K562 (cell line): ENCODE data around the gene CUX1. TPM values are rescaled to one million over a fixed set of nuclear protein-coding genes. Genes with fewer than 3 reads are reported as not detected.

Source experiments
- ATAC-seq: fragments of 200-7000 bp; cut with Tn5 transposase; 3 replicates; pipeline ENCODE4 v1.9.1; 2020; ENCODE audit warnings: moderate library complexity
- BruUV-seq: library from RNA; stranded (reverse); fragments of 400-500 nt; replicated peaks from 2 replicates; lab custom pipeline; 2021; lab: Mats Ljungman, UMichigan
- CTCF ChIA-PET: fragments of 300-600 bp; formaldehyde crosslinking; extraction: SDS; loops from one replicate; lab custom pipeline; 2021; ENCODE audit warnings: low intra/inter-chr PET ratio; lab: Yijun Ruan, JAX
- POLR2A ChIA-PET: fragments of 300-600, 350-650 bp; sonication (Branson Sonifier 250); formaldehyde crosslinking; extraction: SDS; loops from one replicate; lab custom pipeline; 2021; ENCODE audit warnings: antibody characterized with exemption, inconsistent platforms; lab: Yijun Ruan, JAX
- DNase-seq, 4 experiments: peaks; one replicate each; pipeline versions ENCODE4 v3.0.0 to v3.0.0-alpha.2; 2011 to 2018; ENCODE audit warnings: low spot score in 3 of 4, mixed read lengths in 3 of 4; ENCODE audit errors: extremely low read depth in 1 of 4
- FAIRE-seq: peaks from 2 replicates; lab custom pipeline; 2011; peaks lifted over from hg19 to GRCh38; lab: Jason Lieb, UNC
- H2AFZ ChIP-seq: 2 replicates; pipeline ENCODE4 v1.6.0; 2011; ENCODE audit warnings: low read depth, low read length, control low read depth, inconsistent platforms
- H3K27ac ChIP-seq: fragments of 200-600 bp; 3 replicates; pipeline ENCODE4 v1.8.0; 2011; ENCODE audit warnings: low read depth, mild to moderate bottlenecking, control low read depth, inconsistent platforms, low read length, moderate library complexity, mixed read lengths; ENCODE audit errors: extremely low read depth
- H3K27me3 ChIP-seq, 2 experiments: fragments of 300-600 bp in 1 of 2; 2 replicates in 1 of 2; 3 replicates in 1 of 2; pipeline versions ENCODE4 v1.6.0 to v1.8.0; 2011; ENCODE audit warnings: inconsistent platforms in 2 of 2, low read length in 2 of 2, mild to moderate bottlenecking in 1 of 2, mixed read lengths in 1 of 2, moderate library complexity in 1 of 2; ENCODE audit not compliant: control insufficient read depth in 2 of 2, insufficient read depth in 2 of 2
- H3K36me3 ChIP-seq: fragments of 300-600 bp; 3 replicates; pipeline ENCODE4 v1.8.0; 2011; ENCODE audit warnings: mild to moderate bottlenecking, low read length, inconsistent platforms; ENCODE audit not compliant: control insufficient read depth, insufficient read depth
- H3K4me1 ChIP-seq, 2 experiments: fragments of 200-600 bp in 1 of 2; replicated peaks in 1 of 2; 2 replicates in 1 of 2; 3 replicates in 1 of 2; pipeline versions ENCODE4 v1.5.1 to v1.8.0; 2011; ENCODE audit warnings: inconsistent platforms in 2 of 2, low read length in 2 of 2, mild to moderate bottlenecking in 1 of 2, mixed read lengths in 1 of 2, moderate library complexity in 1 of 2; ENCODE audit not compliant: control insufficient read depth in 2 of 2, insufficient read depth in 2 of 2
- H3K4me2 ChIP-seq: 2 replicates; pipeline ENCODE4 v1.6.1; 2011; ENCODE audit warnings: low read length, control low read depth, inconsistent platforms, mixed read lengths; ENCODE audit not compliant: insufficient read depth
- H3K4me3 ChIP-seq: fragments of 200-600 bp; sonication (generic), shearing (Covaris generic); 2 replicates; pipeline ENCODE4 v1.5.1; 2016; ENCODE audit warnings: control low read depth, inconsistent platforms
- H3K79me2 ChIP-seq: fragments of 200-600 bp; 3 replicates; pipeline ENCODE4 v1.8.0; 2011; ENCODE audit warnings: low read length, inconsistent platforms; ENCODE audit not compliant: control insufficient read depth, insufficient read depth
- H3K9ac ChIP-seq, 2 experiments: 2 replicates each; pipeline versions ENCODE4 v1.6.0 to v1.6.1; 2011; ENCODE audit warnings: low read depth in 2 of 2, low read length in 2 of 2, control low read depth in 1 of 2, inconsistent platforms in 1 of 2, mild to moderate bottlenecking in 1 of 2, mixed read lengths in 1 of 2; ENCODE audit not compliant: insufficient read depth in 1 of 2
- H3K9me1 ChIP-seq: one replicate; pipeline ENCODE4 v1.6.0; 2011; ENCODE audit warnings: inconsistent platforms, mild to moderate bottlenecking, low read length, moderate library complexity; ENCODE audit not compliant: control insufficient read depth, insufficient read depth
- H3K9me3 ChIP-seq: replicated peaks from 2 replicates; pipeline ENCODE4 v1.5.1; 2011; ENCODE audit warnings: low read depth, low read length, inconsistent platforms; ENCODE audit not compliant: control insufficient read depth, insufficient read depth
- H4K20me1 ChIP-seq: replicated peaks from 2 replicates; pipeline ENCODE4 v1.6.1; 2011; ENCODE audit warnings: low read length, inconsistent platforms, mixed read lengths; ENCODE audit not compliant: control insufficient read depth, insufficient read depth
- ATF7 ChIP-seq: fragments of 450-650 bp; IDR thresholded peaks from 2 replicates; pipeline ENCODE4 v1.7.1; 2014; ENCODE audit warnings: mild to moderate bottlenecking, moderate library complexity
- C11orf30 ChIP-seq: fragments of 450-650 bp; IDR thresholded peaks from 2 replicates; pipeline ENCODE4 v1.6.1; 2016; ENCODE audit warnings: low read depth, mild to moderate bottlenecking
- CBX3 ChIP-seq, 2 experiments: IDR thresholded peaks; 1 replicate in 1 of 2; 2 replicates in 1 of 2; pipeline ENCODE4 v1.6.1; 2012; ENCODE audit warnings: inconsistent platforms in 2 of 2, low read length in 2 of 2, borderline replicate concordance in 1 of 2, control low read depth in 1 of 2
- ETS2 ChIP-seq: IDR thresholded peaks from 2 replicates; pipeline ENCODE4 v1.6.1; 2016; ENCODE audit warnings: borderline replicate concordance, missing genetic modification characterization, mild to moderate bottlenecking, moderate library complexity, missing compliant biosample characterization; ENCODE audit not compliant: poor library complexity, severe bottlenecking
- HDAC8 ChIP-seq: fragments of 450-650 bp; IDR thresholded peaks from 2 replicates; pipeline ENCODE4 v1.6.1; 2016; ENCODE audit warnings: mild to moderate bottlenecking, missing genetic modification characterization, moderate library complexity, missing compliant biosample characterization
- MAFG ChIP-seq: fragments of 450-650 bp; conservative IDR thresholded peaks from 2 replicates; pipeline ENCODE4 v1.6.1; 2016; ENCODE audit warnings: missing genetic modification characterization, missing compliant biosample characterization
- MIER1 ChIP-seq: fragments of 450-650 bp; IDR thresholded peaks from 2 replicates; pipeline ENCODE4 v1.6.1; 2016; ENCODE audit warnings: antibody characterized with exemption, mild to moderate bottlenecking, low read depth
- NR2F6 ChIP-seq: fragments of 450-650 bp; formaldehyde crosslinking; IDR thresholded peaks from 2 replicates; pipeline ENCODE4 v1.4.0; 2020; ENCODE audit warnings: mild to moderate bottlenecking
- PCBP1 ChIP-seq: fragments of 200-400 bp; formaldehyde crosslinking; IDR thresholded peaks from 2 replicates; pipeline ENCODE4 v1.6.1; 2018; ENCODE audit warnings: mild to moderate bottlenecking, low read depth, low read length; ENCODE audit not compliant: poor library complexity, severe bottlenecking
- PHF21A ChIP-seq: fragments of 450-650 bp; IDR thresholded peaks from 2 replicates; pipeline ENCODE4 v1.6.1; 2017; ENCODE audit warnings: low read depth, borderline replicate concordance
- POU5F1 ChIP-seq: fragments of 150-350 bp; IDR thresholded peaks from 2 replicates; pipeline ENCODE4 v1.6.1; 2014; ENCODE audit warnings: borderline replicate concordance, low read length, low read depth, mild to moderate bottlenecking; ENCODE audit not compliant: partially characterized antibody
- TEAD2 ChIP-seq: fragments of 450-650 bp; IDR thresholded peaks from 2 replicates; pipeline ENCODE4 v1.6.1; 2016; ENCODE audit warnings: missing genetic modification characterization, control low read depth, missing compliant biosample characterization
- XRCC3 ChIP-seq: fragments of 450-650 bp; IDR thresholded peaks from 2 replicates; pipeline ENCODE4 v1.6.1; 2017; ENCODE audit warnings: mild to moderate bottlenecking, moderate library complexity
- YBX1 ChIP-seq: fragments of 450-650 bp; IDR thresholded peaks from 2 replicates; pipeline ENCODE4 v1.7.1; 2016; ENCODE audit warnings: mild to moderate bottlenecking
- ZNF316 ChIP-seq: fragments of 450-650 bp; IDR thresholded peaks from 2 replicates; pipeline ENCODE4 v1.6.1; 2016
- ZNF696 ChIP-seq: fragments of 250-450 bp; sonication (Bioruptor Pico); conservative IDR thresholded peaks from 2 replicates; pipeline ENCODE4 v1.4.0; 2020; ENCODE audit warnings: mild to moderate bottlenecking, moderate library complexity
- WGBS: fragments of 100-300 bp; shearing (Covaris generic); methylation state at CpG from one replicate; pipeline ENCODE4 v1.1.6; 2016; ENCODE audit warnings: low coverage, mixed read lengths; ENCODE audit not compliant: insufficient coverage; ENCODE audit errors: missing lambda C conversion rate; 5-methylcytosine and 5-hydroxymethylcytosine counted together
- in situ Hi-C: fragments of 300-500 bp; cut with MboI; formaldehyde crosslinking; loops from 4 replicates; pipeline ENCODE4 v1.15.0; 2018; ENCODE audit warnings: inconsistent platforms, mixed read lengths
- intact Hi-C: fragments of 100-400 bp; cut with micrococcal nuclease; formaldehyde crosslinking; loops from 2 replicates; pipeline ENCODE4 v1.14.2; 2022
- polyA plus RNA-seq, 8 experiments: library from polyadenylated mRNA; depleted of rRNA in 4 of 8; stranded (reverse) in 5 of 8; unstranded in 3 of 8; fragments of >200 nt; fragmentation: Nextera tagmentation in 2 of 8; fragmentation: Illumina TruSeq in 1 of 8; extraction: Ambion mirVana in 2 of 8; extraction: Trizol in 1 of 8; gene quantifications; 2 replicates each; pipeline versions ENCODE4 v1.2.1 to v1.2.3, GENCODE V29; 2011 to 2014; ENCODE audit warnings: inconsistent platforms in 1 of 8, missing spikeins in 1 of 8
- total RNA-seq, 7 experiments: library from RNA; depleted of rRNA in 6 of 7; stranded (reverse); fragments of >200 nt in 6 of 7; fragmentation: Illumina TruSeq in 2 of 7; extraction: Trizol in 2 of 7; gene quantifications; 2 replicates each; pipeline versions ENCODE4 v1.2.1 to v1.2.3, GENCODE V29; 2011 to 2021; ENCODE audit warnings: low replicate concordance in 1 of 7
- TF ChIP-seq, protein P1 (sequence below): fragments of 250-450 bp; sonication (Bioruptor Pico); IDR thresholded peaks from 2 replicates; pipeline ENCODE4 v1.5.0; 2021

The CUX1 gene
- total and polyA plus RNA-seq, 9 of the 15 experiments (the other 6 are each of a cell fraction or from before 2014, with no cell fraction given): 3.6 to 55.3 (median 25.2) TPM

DNA sequence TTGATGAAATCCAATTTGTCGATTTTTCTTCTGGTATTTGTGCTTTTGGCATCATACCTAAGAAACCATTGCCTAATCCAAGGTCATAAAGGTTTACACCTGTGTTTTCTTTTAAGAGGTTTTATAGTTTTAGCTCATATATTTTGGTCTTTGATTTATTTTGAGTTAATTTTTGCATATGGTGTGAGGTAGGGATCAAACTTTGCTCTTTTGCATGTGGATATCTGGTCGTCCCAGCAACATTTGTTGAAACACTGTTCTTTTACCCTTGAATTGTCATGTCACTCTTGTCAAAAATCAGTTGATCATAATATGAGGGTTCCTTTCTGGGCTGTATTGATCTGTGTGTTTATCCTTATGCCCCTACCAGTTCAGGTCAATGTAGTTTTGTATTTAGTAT lies 236.7 kb downstream of the CUX1 start:
- H3K4me3 ChIP-seq: no peak overlapping the region
- no peaks in the 10 kb centered on the region; a peak in 1 of 5 replicates for H3K4me1 ChIP-seq
- no peaks in the 10 kb centered on the region for H3K9me1 ChIP-seq
- FAIRE-seq (no peak), ATAC-seq (no peak), DNase-seq (no peak)
- peaks cover 4% of the 10 kb centered on the region; the same call in 1 of the 2 replicates for H3K9me3 ChIP-seq
- no peak overlapping the region for H3K27ac ChIP-seq
- H3K36me3 ChIP-seq: no peaks in the 10 kb centered on the region
- TF ChIP-seq CBX3 (IDR thresholded peaks at IDR 0.05; ENCODE audit: borderline replicate concordance in 1 of 2, low read length in 2 of 2) (peak in 1 of 2 experiments; percentile 47; a peak in 1 of 3 replicates), ETS2 (no peak)
- ChIA-PET POLR2A (no interaction called here), CTCF (no interaction called here)
- intact Hi-C loops: no loop called here
- H3K79me2 ChIP-seq: no peaks in the 10 kb centered on the region
- BruUV-seq: no TSS peak
- no peaks in the 10 kb centered on the region for H4K20me1 ChIP-seq
- H2AFZ ChIP-seq: no peak overlapping the region
- no peaks in the 10 kb centered on the region for H3K27me3 ChIP-seq
- WGBS: 84% methylated on average over 2 of the region's 2 CpGs
- in situ Hi-C loops: no loop called here
- H3K4me2 ChIP-seq: no peak overlapping the region
- H3K9ac ChIP-seq: no peak overlapping the region

DNA sequence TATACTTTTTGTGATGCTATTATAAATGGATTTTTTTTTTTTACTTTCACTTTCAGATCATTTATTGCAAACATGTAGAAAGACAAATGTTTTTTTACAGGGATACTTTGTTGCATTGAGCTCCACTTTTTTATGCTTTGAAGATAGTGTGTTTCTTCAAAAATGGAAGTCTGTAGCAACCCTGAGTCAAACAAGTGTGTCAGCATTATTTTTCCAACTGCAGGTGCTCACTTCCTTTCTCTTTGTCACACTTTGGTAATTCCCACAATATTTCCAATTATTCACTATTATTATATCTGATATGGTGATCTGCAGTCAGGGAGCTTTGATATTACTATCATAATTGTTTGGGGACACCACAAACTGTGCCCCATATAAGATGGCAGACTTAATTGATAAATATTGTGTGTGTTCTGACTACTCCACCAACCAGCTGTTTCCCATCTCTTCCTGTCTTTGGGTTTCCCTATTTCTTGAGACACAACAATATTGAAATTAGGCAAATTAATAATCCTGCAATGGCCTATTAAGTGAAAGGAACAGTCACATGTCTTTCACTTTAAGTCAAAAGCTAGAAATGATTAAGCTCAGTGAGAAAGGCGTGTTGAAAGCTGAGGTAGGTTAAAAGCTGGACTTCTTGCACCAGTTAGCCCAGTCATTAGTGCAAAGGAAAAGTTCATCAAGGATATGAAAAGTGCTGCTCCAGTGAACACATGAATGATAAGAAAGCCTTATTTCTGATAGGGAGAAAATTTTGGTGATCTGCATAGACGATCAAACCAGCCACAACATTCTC lies 238.0 kb downstream of the CUX1 start:
- in situ Hi-C loops (no loop called here), intact Hi-C loops (no loop called here)
- 74% methylated on average over 2 of the region's 2 CpGs for whole genome bisulfite sequencing
- FAIRE-seq (no peak), DNase-seq (no peak), ATAC-seq (no peak)
- no peaks in the 10 kb centered on the region; a peak in 1 of 5 replicates for H3K4me1 ChIP-seq
- H3K27ac ChIP-seq: no peak overlapping the region
- H4K20me1 ChIP-seq: no peaks in the 10 kb centered on the region
- no peak overlapping the region for H3K4me3 ChIP-seq
- TSS peak; percentile 7 for BruUV-seq
- POLR2A ChIA-PET: interaction anchor here (1.1 to 1.6 kb wide), 3 partner anchors 9 to 38 kb away, joined by 3 to 6 read pairs (median 3); no protein-coding TSS in a partner anchor
- H3K9me1 ChIP-seq: no peaks in the 10 kb centered on the region
- H3K4me2 ChIP-seq: no peak overlapping the region
- no peaks in the 10 kb centered on the region for H3K27me3 ChIP-seq
- H3K9ac ChIP-seq: no peak overlapping the region
- peaks cover 4% of the 10 kb centered on the region; the same call in 1 of the 2 replicates for H3K9me3 ChIP-seq
- no peak overlapping the region for H2AFZ ChIP-seq
- CTCF ChIA-PET: no interaction called here
- no peaks in the 10 kb centered on the region; the same call in 1 of the 3 replicates for H3K79me2 ChIP-seq
- H3K36me3 ChIP-seq: no peaks in the 10 kb centered on the region
- TF ChIP-seq PHF21A: no peak
- TF ChIP-seq TEAD2 (tag): no peak
- peak; percentile 66 for TF ChIP-seq ZNF316
- TF ChIP-seq, protein P1, sequence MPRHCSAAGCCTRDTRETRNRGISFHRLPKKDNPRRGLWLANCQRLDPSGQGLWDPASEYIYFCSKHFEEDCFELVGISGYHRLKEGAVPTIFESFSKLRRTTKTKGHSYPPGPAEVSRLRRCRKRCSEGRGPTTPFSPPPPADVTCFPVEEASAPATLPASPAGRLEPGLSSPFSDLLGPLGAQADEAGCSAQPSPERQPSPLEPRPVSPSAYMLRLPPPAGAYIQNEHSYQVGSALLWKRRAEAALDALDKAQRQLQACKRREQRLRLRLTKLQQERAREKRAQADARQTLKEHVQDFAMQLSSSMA (CRISPR knock-in tag): no peak
- no peak for TF ChIP-seq PCBP1
- no peak for TF ChIP-seq HDAC8 (tag)
- TF ChIP-seq MAFG (tag): 0 out of 2 replicates have a peak, but pooled peaks have one; percentile 13
- no peak for TF ChIP-seq MIER1
- no peak for TF ChIP-seq ATF7
- peak; percentile 44 for TF ChIP-seq C11orf30
- no peak for TF ChIP-seq NR2F6 (CRISPR knock-in tag)
- TF ChIP-seq ZNF696 (CRISPR knock-in tag): no peak
- no peak for TF ChIP-seq YBX1
- no peak for TF ChIP-seq POU5F1
- no peak for TF ChIP-seq XRCC3
